HUDEP-2 (cell line): ENCODE measurements around the gene NALCN.
A peak's percentile ranks its signal among the peaks of the same experiment; 100 is the strongest.

Source experiments
- DNase-seq, 76 experiments: peaks; one replicate each; lab custom pipeline; 2025; ENCODE audit not compliant: unreplicated experiment in 76 of 76; lab: John Stamatoyannopoulos, UW

Gene NALCN

DNA sequence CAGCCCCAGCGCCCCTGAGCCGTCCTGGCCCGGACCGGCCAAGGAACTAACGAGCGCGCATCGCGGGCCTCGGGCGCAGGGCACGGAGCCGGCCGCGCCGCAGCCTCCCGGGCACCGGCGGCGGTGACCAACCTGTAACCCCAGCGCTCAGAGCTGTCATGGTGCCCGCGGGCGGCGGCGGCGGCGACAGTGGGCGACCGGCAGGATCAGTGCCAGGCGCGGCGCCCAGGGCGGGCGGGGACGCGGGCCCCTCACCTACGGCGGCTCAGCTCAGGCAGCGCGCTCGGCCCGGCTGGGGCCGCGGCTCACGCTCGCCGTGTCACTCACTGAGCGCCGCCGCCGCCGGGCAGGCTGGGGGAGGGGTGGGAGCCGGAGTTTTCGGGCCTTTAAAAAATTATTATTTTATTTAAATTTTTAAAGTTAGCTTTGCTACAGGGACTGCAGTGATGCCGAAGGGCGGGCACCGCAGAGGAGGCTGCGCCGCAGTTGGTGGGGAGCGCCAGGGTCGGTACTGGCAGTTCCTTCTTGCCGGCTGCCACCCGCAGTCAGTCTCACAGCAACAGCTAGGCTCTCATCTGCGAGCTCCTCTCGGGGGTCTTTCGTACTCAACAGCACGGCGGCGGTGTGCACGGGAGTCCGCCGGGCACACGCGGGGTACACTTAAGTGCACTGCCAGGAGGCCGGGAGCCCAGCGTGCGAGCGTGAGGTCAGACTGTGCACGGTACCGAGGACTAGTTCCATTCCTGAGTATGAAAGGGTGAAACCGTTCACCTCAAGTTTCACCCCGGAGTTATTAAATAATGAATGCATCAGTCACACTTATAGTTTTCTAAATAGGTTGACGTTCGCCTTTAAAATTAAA is at the start of gene NALCN:
Gene NALCN (minus strand): TSS at position 328 of the 862 bp plus-strand sequence. CDS start 17,382 bp downstream, outside the sequence.
- peak in 1 of 76 experiments; percentile 1 for DNase-seq

- DNase-seq, result no peak
Measured at GRCh38 chr13:101465877-101466276, 49.6 kb upstream of the NALCN start.

DNA sequence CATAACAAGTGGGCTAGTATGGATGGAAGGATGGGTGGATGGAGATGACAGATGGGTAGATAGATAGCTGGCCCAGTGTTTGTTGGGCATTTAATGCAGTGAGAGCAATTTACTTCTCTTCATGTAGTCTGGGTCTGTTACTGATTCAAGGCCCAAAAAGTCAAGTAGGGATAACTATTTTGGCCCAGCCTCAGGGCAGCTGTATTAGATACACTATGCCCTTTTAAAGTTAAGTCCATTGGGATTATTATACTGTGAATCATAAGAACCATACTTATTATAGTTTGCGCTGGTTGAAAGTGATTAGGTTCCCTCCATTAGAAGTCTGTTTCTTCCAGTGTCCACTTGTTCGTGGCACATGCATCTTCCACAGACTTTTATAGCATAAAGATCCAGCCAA is 40.9 kb upstream of the NALCN start:
- DNase-seq, result no peak

DNA sequence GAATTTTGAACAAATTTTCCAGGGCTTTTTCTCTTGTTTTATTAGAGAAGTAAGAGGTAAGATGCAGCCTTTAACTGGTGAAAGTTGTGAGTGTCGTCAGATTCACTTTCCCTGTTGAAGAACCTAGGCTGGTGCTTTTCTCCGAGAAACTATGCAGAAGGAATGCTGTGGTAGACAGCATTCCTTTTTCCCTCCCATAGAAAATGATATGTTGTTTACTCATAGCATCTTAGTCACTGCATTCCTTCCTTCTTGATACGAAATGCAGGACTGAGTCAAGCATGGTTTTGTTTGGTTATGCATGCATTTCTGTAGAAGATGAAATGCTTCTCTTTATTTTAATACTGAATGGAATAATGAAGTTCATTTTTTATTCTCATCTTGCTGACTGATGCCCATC is 39.6 kb upstream of the NALCN start:
- no peak for DNase-seq

DNA sequence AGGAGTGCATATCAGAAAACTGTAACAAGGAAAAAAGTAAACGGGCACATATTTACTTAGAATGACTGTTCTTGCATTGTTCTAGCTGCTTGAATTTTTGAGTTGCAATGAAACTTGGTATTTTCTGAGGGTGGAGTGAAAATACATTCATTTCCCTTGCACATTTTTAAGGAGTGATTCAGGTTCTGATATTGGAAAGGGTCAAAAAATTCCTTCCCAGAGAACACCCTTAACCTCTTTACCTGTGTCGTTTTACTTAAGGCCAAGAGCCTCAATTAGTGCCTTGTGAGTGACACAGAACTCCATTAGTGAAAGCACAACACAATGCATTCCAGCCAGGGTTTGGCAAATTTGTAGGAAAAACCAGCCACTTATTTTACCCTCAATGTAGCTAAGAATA is 38.5 kb upstream of the NALCN start:
- DNase-seq, result no peak

DNA sequence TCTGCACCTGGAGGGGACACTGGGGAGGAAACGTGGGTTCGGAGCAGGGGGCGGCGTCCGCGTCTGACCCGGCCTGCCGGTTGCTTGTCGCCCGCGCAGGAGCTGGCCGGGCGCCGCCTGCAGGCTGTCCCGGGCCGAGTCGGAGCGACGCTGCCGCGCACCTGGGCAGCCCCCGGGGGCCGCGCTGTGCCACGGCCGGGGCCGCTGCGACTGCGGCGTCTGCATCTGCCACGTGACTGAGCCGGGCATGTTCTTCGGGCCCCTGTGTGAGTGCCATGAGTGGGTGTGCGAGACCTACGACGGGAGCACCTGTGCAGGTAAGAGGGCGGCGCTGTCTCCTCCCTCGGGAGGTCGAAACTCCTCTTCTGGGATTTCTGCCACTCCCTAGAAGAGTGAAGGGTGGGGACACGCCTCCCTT is 37.5 kb upstream of the NALCN start:
- no peak for DNase-seq

- DNase-seq, result no peak
Measured at GRCh38 chr13:101452519-101453485, 36.5 kb upstream of the NALCN start, which contains the start of gene ITGBL1. Gene ITGBL1 (plus strand): TSS chr13:101452675. CDS start chr13:101452834, 159 bp downstream.

DNA sequence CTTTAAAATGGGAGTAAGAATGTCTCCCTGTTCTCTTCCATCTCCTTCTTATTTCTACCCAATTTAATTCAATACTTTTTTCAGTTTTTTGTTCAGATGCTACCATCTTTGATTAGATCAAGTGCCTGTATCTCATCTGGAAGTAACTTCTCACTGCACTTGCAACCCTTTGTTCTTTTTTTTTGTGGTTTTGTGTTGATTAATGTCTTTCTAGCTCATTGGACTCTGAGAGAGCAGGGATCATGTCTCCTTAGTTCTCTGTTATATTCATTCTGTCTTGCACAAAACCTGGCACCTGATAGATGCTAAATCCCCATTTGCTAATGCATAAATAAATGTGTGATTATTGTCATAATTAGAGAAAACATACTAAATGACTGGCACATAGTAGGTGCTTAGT is 35.3 kb upstream of the NALCN start:
- no peak for DNase-seq

DNA sequence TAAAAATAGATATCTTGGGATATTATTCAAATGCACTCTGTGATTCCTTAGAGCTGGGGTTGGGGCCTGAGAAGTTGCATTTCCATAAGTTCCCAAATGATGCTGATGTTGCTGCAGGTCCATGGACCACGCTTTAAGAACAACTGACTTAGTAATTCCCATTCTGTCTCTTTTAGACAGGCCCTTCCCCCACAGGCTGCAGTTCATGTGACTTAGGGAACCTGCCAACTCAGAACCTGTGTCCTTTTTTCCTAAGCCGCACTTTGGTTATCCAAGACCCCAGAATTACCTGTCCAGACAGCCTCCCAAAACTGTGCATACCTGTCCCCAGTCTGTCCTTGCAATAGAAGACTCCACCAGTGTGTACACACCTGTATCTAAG is 34.4 kb upstream of the NALCN start:
- no peak for DNase-seq

DNA sequence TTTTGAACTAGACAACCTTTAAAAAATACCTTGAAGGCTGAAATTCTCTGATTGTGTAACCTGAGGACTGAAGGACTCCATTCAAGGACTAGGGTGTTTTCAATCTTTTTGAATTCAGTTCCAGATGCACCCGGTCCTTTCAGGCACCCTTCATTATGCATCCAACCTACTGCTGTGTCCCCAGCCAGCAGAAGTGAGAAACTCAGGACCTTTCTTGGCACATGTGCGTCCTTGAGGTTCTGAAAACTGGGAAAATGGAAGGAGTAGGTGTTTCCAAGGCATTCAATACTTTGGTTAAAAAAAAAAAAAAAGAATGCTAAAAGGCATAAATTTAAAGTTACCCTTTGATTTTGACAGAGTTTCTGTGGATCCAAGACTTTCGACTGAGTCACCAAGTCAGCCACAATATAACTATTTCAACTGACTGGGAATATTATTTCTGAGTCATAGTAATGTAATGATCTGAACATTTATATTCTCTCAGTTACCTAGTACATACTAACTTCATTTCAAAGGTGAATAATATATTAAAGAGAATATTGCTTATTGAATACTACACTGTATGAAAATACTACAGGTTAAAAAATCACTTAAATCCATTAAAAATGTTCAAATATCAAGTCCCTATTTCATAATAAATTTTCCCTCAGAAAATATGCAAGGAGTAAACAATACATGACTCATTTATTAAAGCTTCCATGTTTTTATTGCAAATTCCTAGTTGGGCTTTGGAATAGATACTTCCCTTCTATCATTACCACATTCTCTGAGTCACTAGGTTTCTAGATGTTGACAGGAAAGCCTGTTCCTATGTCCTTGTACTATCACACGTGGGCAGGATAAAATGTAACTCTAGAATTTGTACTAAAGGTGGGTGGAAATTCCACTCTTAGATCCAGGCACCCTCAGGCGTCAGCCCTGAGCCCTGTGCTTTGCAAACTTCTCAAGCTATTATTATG is 33.8 kb upstream of the NALCN start:
- no peak for DNase-seq

GRCh38 chr13:101447852-101448251 is 31.5 kb upstream of the NALCN start:
- no peak for DNase-seq

- DNase-seq, result no peak
Measured at GRCh38 chr13:101434486-101434885, 18.2 kb upstream of the NALCN start.

DNA sequence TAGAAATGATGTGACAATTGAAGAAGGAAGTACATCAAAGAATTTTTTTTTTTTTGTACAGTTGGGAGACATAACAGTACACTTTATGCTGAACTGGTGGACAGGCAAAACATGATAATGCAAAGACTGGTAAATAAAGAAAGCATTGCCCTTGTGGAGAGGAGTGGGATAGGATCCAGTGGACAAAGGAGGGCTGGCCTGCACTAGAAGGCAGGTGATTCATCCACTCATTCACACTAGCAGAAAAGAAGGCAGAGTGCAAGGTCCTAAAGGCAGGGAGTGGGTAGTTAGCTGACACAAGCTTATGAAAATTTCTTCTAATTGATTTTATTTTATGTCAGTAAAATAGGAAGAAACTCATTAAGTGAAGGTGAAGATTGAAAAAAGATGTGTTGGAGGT is 17.6 kb upstream of the NALCN start:
- DNase-seq, result no peak

- DNase-seq, result no peak
Measured at GRCh38 chr13:101429733-101430132, 13.4 kb upstream of the NALCN start.

DNA sequence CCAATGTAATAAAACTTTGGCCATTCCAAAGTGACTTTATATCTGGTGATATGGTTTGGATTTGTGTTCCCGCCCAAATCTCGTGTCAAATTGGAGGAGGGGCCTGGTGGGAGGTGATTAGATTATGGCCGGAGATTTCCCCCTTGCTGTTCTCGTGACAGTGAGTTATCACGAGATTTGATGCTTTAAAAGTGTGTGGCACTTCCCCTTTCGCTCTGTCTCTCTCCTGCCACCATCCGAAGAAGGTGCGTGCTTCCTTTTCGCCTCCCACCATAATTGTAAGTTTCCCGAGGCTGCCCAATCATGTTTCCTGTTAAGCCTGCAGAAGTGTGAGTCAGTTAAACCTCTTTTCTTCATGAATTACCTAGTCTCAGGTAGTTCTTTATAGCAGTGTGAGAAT is 9.3 kb upstream of the NALCN start:
- DNase-seq, result peak in 1 of 76 experiments; percentile 1

DNA sequence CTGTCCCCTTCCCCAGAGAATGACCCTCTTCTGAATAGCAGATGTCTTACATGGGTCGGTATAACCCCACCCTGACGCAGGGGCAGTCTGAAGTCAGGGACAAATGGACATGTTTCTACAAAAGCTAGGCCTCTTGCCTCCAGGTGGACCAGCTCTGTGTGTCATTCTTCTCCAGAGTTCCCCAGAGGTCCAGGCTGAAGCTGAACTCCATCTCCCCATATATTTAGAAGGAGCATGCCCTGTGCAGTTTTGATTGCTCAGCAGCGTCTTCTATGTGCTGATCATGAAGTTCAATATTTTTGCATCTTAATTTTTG is 8.8 kb upstream of the NALCN start:
- DNase-seq, result no peak

DNA sequence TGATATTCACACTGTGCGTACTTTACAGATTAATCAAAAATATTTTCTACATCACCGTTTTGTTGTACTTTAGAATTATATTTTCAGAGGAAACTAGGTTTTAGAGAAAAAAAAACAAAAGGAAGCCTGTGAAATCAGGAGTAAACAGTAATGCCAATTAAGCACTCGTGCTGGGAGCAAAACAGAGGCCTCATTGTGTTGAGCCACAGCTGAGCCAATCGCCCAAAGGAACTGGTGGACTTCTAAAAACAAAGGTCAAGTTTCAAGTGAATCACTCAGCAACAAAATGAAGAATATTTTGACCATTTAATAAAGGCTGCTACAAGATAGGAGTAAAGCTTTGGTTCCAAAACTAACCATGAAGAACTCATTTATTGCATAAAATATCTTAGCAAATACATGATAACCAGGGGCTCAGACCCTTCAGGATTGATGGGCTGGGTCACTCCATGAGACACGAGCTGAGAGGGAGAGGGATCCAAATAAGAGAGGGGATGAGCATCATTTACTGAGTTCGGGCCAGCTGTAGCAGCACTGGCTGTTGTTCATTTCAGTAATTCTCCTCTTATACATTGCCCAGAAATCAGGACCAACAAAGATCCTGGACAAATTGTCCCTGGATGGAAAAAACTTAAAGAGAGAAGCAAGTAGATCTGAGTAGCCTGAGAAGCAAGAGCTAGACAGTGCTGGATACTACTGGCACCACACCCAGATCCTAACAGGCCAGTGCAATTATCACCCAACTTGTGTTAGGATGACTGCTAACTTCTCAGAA is 8.3 kb upstream of the NALCN start:
- no peak for DNase-seq

DNA sequence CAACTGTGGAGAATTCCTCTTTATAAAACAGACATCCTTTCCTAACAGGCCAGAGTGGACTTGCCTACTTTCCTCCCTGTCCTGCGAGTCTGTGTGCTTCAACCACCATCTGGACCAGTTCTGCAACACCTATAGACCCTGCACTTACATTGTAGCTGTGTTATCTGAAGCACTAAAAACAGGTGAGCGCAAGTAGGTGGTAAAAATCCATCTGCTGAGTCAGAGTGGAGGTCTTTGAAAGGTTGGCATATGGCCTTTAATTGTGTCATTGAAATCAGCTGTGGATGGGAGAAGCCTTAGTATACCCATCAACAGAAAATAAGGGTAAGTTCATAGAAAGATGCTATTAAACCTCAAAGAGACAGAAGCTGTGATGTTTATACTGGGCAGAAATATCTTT is 7.6 kb upstream of the NALCN start:
- no peak for DNase-seq

GRCh38 chr13:101417501-101417900 is 1.2 kb upstream of the NALCN start:
- DNase-seq, result no peak

GRCh38 chr13:101417043-101417406 is 717 bp upstream of the NALCN start:
- DNase-seq, result no peak
